K562 (cell line): ENCODE measurements around the gene MEPE.

Experiments used
- CAMTA2 ChIP-seq: fragments of 250-450 bp; sonication (Bioruptor Pico); conservative IDR thresholded peaks from 2 replicates; pipeline ENCODE4 v1.5.1; 2022
- EP300 ChIP-seq: IDR thresholded peaks from 2 replicates; pipeline ENCODE4 v1.6.1; 2012; ENCODE audit warnings: low read length, improper control_type of control experiment
- NFATC3 ChIP-seq: fragments of 450-650 bp; IDR thresholded peaks from 2 replicates; pipeline ENCODE4 v1.6.1; 2017; ENCODE audit warnings: mild to moderate bottlenecking
- POLR2A ChIP-seq: fragments of 450-650 bp; conservative IDR thresholded peaks from 2 replicates; pipeline ENCODE4 v1.6.1; 2016
- PTBP1 ChIP-seq: fragments of 200-400 bp; formaldehyde crosslinking; IDR thresholded peaks from 2 replicates; pipeline ENCODE4 v1.6.1; 2017; ENCODE audit warnings: low read depth, low read length
- SIN3A ChIP-seq, 2 experiments: fragments of 150-350 bp in 1 of 2; IDR thresholded peaks; 2 replicates each; pipeline ENCODE4 v1.6.1; 2011 to 2016; ENCODE audit warnings: borderline replicate concordance in 2 of 2, low read depth in 2 of 2, low read length in 2 of 2, mild to moderate bottlenecking in 2 of 2, moderate library complexity in 2 of 2; ENCODE audit not compliant: control insufficient read depth in 1 of 2
- SMC3 ChIP-seq: conservative IDR thresholded peaks from 2 replicates; pipeline ENCODE4 v1.6.1; 2011; ENCODE audit warnings: low read depth, low read length, improper control_type of control experiment; ENCODE audit not compliant: insufficient read depth
- TF ChIP-seq, protein P1 (sequence below): fragments of 450-650 bp; formaldehyde crosslinking; IDR thresholded peaks from 2 replicates; pipeline ENCODE4 v1.4.0; 2020; ENCODE audit warnings: mild to moderate bottlenecking, moderate library complexity
- TF ChIP-seq, protein P2 (sequence below), 3 experiments: IDR thresholded peaks in 2 of 3; conservative IDR thresholded peaks in 1 of 3; 2 replicates each; pipeline ENCODE4 v1.5.1; 2011 to 2012; ENCODE audit warnings: low read length in 3 of 3, mild to moderate bottlenecking in 3 of 3, control low read depth in 2 of 3, improper control_type of control experiment in 1 of 3, inconsistent platforms in 1 of 3, low read depth in 1 of 3, mixed read lengths in 1 of 3, moderate library complexity in 1 of 3; ENCODE audit not compliant: insufficient read depth in 2 of 3

DNA sequence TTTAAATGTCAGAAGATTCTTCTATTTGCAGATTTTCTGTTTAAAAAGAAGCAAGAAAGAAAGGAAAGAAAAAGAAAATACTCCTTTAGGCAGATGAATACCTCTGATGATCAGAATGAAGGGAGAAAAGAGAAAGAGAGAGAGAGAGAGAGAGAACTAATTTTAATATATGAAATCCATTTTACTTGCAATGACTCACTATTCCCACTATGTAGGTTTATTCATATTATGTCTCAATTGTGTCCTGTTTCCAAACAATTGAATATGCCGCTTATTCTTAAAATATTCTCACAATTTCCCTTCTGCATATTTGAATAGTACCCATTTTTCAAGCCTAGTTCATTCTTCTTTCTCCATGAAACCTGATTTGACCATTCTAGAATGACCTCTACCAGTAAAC lies 11.7 kb downstream of the MEPE start:
- TF ChIP-seq, protein P1, sequence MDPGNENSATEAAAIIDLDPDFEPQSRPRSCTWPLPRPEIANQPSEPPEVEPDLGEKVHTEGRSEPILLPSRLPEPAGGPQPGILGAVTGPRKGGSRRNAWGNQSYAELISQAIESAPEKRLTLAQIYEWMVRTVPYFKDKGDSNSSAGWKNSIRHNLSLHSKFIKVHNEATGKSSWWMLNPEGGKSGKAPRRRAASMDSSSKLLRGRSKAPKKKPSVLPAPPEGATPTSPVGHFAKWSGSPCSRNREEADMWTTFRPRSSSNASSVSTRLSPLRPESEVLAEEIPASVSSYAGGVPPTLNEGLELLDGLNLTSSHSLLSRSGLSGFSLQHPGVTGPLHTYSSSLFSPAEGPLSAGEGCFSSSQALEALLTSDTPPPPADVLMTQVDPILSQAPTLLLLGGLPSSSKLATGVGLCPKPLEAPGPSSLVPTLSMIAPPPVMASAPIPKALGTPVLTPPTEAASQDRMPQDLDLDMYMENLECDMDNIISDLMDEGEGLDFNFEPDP (CRISPR knock-in tag), result no peak
- TF ChIP-seq CAMTA2 (CRISPR knock-in tag) (no peak), EP300 (no peak), SIN3A (IDR thresholded peaks at IDR 0.05; ENCODE audit: borderline replicate concordance in 2 of 2, control insufficient read depth in 1 of 2, low read depth in 2 of 2, low read length in 2 of 2) (no peak), NFATC3 (no peak), POLR2A (no peak), SMC3 (no peak), PTBP1 (no peak)
- TF ChIP-seq, protein P2, sequence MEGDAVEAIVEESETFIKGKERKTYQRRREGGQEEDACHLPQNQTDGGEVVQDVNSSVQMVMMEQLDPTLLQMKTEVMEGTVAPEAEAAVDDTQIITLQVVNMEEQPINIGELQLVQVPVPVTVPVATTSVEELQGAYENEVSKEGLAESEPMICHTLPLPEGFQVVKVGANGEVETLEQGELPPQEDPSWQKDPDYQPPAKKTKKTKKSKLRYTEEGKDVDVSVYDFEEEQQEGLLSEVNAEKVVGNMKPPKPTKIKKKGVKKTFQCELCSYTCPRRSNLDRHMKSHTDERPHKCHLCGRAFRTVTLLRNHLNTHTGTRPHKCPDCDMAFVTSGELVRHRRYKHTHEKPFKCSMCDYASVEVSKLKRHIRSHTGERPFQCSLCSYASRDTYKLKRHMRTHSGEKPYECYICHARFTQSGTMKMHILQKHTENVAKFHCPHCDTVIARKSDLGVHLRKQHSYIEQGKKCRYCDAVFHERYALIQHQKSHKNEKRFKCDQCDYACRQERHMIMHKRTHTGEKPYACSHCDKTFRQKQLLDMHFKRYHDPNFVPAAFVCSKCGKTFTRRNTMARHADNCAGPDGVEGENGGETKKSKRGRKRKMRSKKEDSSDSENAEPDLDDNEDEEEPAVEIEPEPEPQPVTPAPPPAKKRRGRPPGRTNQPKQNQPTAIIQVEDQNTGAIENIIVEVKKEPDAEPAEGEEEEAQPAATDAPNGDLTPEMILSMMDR (IDR thresholded peaks at IDR 0.05 in 2 of 3, conservative IDR thresholded peaks at IDR 0.05 in 1 of 3; ENCODE audit: insufficient read depth in 2 of 3, low read depth in 1 of 3, low read length in 3 of 3), result no peak
